ENCODE results near the gene SATB2.

DNA sequence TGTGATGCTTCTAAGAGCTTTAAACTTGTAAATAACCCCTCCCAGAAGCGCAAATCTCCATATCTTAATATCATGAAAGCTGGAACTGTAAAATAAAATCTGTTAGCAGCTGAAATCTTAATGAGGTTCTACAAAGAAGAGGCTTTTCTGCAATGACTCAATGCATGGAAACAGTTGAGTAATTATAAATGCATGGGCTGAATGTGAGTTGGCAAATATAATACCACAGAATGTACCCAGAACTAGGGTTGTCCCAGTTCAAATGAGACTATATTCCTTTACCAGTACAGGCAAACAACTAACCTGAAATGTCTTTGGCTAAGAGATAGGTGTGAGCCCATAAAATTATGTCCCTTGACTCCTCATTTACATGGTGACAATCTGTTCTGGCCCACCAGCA, 52.9 kb downstream of the SATB2 start:
- TF ChIP-seq, protein P1, sequence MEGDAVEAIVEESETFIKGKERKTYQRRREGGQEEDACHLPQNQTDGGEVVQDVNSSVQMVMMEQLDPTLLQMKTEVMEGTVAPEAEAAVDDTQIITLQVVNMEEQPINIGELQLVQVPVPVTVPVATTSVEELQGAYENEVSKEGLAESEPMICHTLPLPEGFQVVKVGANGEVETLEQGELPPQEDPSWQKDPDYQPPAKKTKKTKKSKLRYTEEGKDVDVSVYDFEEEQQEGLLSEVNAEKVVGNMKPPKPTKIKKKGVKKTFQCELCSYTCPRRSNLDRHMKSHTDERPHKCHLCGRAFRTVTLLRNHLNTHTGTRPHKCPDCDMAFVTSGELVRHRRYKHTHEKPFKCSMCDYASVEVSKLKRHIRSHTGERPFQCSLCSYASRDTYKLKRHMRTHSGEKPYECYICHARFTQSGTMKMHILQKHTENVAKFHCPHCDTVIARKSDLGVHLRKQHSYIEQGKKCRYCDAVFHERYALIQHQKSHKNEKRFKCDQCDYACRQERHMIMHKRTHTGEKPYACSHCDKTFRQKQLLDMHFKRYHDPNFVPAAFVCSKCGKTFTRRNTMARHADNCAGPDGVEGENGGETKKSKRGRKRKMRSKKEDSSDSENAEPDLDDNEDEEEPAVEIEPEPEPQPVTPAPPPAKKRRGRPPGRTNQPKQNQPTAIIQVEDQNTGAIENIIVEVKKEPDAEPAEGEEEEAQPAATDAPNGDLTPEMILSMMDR (IDR thresholded peaks at IDR 0.05) = no peak
- no peak for TF ChIP-seq POLR2A (IDR thresholded peaks at IDR 0.05)

All from lower leg skin (tissue), 3 donors.